ENCODE measurements around the gene NUCKS1. TPM values are rescaled to one million over a fixed set of nuclear protein-coding genes. Genes with fewer than 3 reads are reported as not detected.
"Not testable (repeated sequence)": the region's sequence is repeated elsewhere in the genome, so short reads cannot be mapped to it uniquely, and the experiment has no call there.

Gene NUCKS1
- total and polyA plus RNA-seq, 2 of the 13 experiments (the other 11 are each of a cell fraction or from before 2014, with no cell fraction given), result 35.5 to 117 TPM

- FAIRE-seq; H3K79me2 ChIP-seq (ENCODE audit: insufficient read depth, low read length); H3K9ac ChIP-seq (ENCODE audit: insufficient read depth, low read depth, low read length); ATAC-seq; H3K27ac ChIP-seq (ENCODE audit: extremely low read length, insufficient read depth, low read length); BruUV-seq (replicated peaks); H3K27me3 ChIP-seq (ENCODE audit: control insufficient read depth in 1 of 2, insufficient read depth in 2 of 2, low read length in 2 of 2); H3K4me3 ChIP-seq (replicated peaks in 1 of 3; ENCODE audit: insufficient read depth in 1 of 3, low read depth in 2 of 3, low read length in 3 of 3); DNase-seq (ENCODE audit: low spot score); H4K20me1 ChIP-seq (ENCODE audit: insufficient read depth, low read length); intact Hi-C loops (cut with micrococcal nuclease; ENCODE audit: unreplicated experiment); CTCF ChIA-PET (ENCODE audit: low intra/inter-chr PET ratio, low total read pairs); POLR2A ChIA-PET; H3K9me3 ChIP-seq (ENCODE audit: low read length); in situ Hi-C loops (cut with HindIII; ENCODE audit: extremely low pct_ligation_motif_present, low pct_unique_long_range_greater_than_20kb); H3K4me2 ChIP-seq (ENCODE audit: low read depth, low read length); H2AFZ ChIP-seq (ENCODE audit: low read length): not testable (repeated sequence)
- Histone ChIP-seq H3K4me1 (ENCODE audit: insufficient read depth, low read length) (peaks cover 31% of the 10 kb centered on the region), H3K36me3 (replicated peaks in 1 of 2; ENCODE audit: control insufficient read depth in 1 of 2, insufficient read depth in 2 of 2, low read length in 2 of 2) (peaks cover 16 to 58% of the 10 kb centered on the region in 2 experiments)
- WGBS (ENCODE audit: low lambda C conversion rate), result 98% methylated on average over 2 of the region's 2 CpGs
Measured at GRCh38 chr1:205720740-205721139, 29.2 kb downstream of the NUCKS1 start.

GRCh38 chr1:205719762-205720161, 30.2 kb downstream of the NUCKS1 start:
- CTCF ChIA-PET (ENCODE audit: low intra/inter-chr PET ratio, low total read pairs), result no interaction called here
- no peak for FAIRE-seq
- DNase-seq (ENCODE audit: low spot score), result no peak
- peaks cover 17 to 48% of the 10 kb centered on the region in 2 experiments for H3K36me3 ChIP-seq (replicated peaks in 1 of 2; ENCODE audit: control insufficient read depth in 1 of 2, insufficient read depth in 2 of 2, low read length in 2 of 2)
- in situ Hi-C loops (cut with HindIII; ENCODE audit: extremely low pct_ligation_motif_present, low pct_unique_long_range_greater_than_20kb) (loop anchor here (5.0 kb wide), 1 partner anchor 127 kb away; no protein-coding TSS in a partner anchor), intact Hi-C loops (cut with micrococcal nuclease; ENCODE audit: unreplicated experiment) (no loop called here)
- TF ChIP-seq, protein P1, sequence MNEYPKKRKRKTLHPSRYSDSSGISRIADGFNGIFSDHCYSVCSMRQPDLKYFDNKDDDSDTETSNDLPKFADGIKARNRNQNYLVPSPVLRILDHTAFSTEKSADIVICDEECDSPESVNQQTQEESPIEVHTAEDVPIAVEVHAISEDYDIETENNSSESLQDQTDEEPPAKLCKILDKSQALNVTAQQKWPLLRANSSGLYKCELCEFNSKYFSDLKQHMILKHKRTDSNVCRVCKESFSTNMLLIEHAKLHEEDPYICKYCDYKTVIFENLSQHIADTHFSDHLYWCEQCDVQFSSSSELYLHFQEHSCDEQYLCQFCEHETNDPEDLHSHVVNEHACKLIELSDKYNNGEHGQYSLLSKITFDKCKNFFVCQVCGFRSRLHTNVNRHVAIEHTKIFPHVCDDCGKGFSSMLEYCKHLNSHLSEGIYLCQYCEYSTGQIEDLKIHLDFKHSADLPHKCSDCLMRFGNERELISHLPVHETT (CRISPR knock-in tag; conservative IDR thresholded peaks at IDR 0.05), result no peak
- TF ChIP-seq ZNF775 (CRISPR knock-in tag; IDR thresholded peaks at IDR 0.05; ENCODE audit: borderline replicate concordance) (no peak), HMG20B (CRISPR knock-in tag; conservative IDR thresholded peaks at IDR 0.05) (no peak), HOXA5 (CRISPR knock-in tag; IDR thresholded peaks at IDR 0.05) (no peak), SKI (IDR thresholded peaks at IDR 0.05; ENCODE audit: partially characterized antibody) (no peak), MED1 (CRISPR knock-in tag; IDR thresholded peaks at IDR 0.05) (no peak), ZNF230 (CRISPR knock-in tag; IDR thresholded peaks at IDR 0.05) (no peak)
- TF ChIP-seq, protein P2, sequence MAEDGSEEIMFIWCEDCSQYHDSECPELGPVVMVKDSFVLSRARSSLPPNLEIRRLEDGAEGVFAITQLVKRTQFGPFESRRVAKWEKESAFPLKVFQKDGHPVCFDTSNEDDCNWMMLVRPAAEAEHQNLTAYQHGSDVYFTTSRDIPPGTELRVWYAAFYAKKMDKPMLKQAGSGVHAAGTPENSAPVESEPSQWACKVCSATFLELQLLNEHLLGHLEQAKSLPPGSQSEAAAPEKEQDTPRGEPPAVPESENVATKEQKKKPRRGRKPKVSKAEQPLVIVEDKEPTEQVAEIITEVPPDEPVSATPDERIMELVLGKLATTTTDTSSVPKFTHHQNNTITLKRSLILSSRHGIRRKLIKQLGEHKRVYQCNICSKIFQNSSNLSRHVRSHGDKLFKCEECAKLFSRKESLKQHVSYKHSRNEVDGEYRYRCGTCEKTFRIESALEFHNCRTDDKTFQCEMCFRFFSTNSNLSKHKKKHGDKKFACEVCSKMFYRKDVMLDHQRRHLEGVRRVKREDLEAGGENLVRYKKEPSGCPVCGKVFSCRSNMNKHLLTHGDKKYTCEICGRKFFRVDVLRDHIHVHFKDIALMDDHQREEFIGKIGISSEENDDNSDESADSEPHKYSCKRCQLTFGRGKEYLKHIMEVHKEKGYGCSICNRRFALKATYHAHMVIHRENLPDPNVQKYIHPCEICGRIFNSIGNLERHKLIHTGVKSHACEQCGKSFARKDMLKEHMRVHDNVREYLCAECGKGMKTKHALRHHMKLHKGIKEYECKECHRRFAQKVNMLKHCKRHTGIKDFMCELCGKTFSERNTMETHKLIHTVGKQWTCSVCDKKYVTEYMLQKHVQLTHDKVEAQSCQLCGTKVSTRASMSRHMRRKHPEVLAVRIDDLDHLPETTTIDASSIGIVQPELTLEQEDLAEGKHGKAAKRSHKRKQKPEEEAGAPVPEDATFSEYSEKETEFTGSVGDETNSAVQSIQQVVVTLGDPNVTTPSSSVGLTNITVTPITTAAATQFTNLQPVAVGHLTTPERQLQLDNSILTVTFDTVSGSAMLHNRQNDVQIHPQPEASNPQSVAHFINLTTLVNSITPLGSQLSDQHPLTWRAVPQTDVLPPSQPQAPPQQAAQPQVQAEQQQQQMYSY (CRISPR knock-in tag; IDR thresholded peaks at IDR 0.05), result no peak
- H3K4me1 ChIP-seq (ENCODE audit: insufficient read depth, low read length), result peaks cover 31% of the 10 kb centered on the region
- no peak overlapping the region for H3K4me3 ChIP-seq (replicated peaks in 1 of 3; ENCODE audit: insufficient read depth in 1 of 3, low read depth in 2 of 3, low read length in 3 of 3)
- no peak for ATAC-seq
- no peaks in the 10 kb centered on the region for H4K20me1 ChIP-seq (ENCODE audit: insufficient read depth, low read length)
- no peak overlapping the region for H3K27ac ChIP-seq (ENCODE audit: extremely low read length, insufficient read depth, low read length)
- no peak overlapping the region for H2AFZ ChIP-seq (ENCODE audit: low read length)
- H3K27me3 ChIP-seq (ENCODE audit: control insufficient read depth in 1 of 2, insufficient read depth in 2 of 2, low read length in 2 of 2), result no peaks in the 10 kb centered on the region
- H3K9ac ChIP-seq (ENCODE audit: insufficient read depth, low read depth, low read length), result no peak overlapping the region
- no peaks in the 10 kb centered on the region for H3K79me2 ChIP-seq (ENCODE audit: insufficient read depth, low read length)
- no peak overlapping the region for H3K4me2 ChIP-seq (ENCODE audit: low read depth, low read length)
- BruUV-seq (replicated peaks), result no TSS peak
- no peaks in the 10 kb centered on the region for H3K9me3 ChIP-seq (ENCODE audit: low read length)
- POLR2A ChIA-PET, result no interaction called here

All from HepG2 (cell line).